Dendritic cell treated with granulocyte-macrophage colony-stimulating factor and Interleukin-4, amounts not matched to agents 40 ng/mL and 50 ng/mL, for 4 days (primary cell): ENCODE measurements around the gene DPP10.

Experiments
- H3K27ac Mint-ChIP-seq: one replicate; pipeline ENCODE4 v1.8.0; 2022; ENCODE audit warnings: mild to moderate bottlenecking, mixed read lengths
- H3K27me3 Mint-ChIP-seq: one replicate; pipeline ENCODE4 v1.8.0; 2022; ENCODE audit warnings: mild to moderate bottlenecking, mixed read lengths
- H3K36me3 Mint-ChIP-seq: one replicate; pipeline ENCODE4 v1.8.0; 2022; ENCODE audit warnings: low read depth, mixed read lengths
- H3K4me1 Mint-ChIP-seq: one replicate; pipeline ENCODE4 v1.8.0; 2022; ENCODE audit warnings: low read depth, mixed read lengths
- H3K4me3 Mint-ChIP-seq: one replicate; pipeline ENCODE4 v1.8.0; 2022; ENCODE audit warnings: mild to moderate bottlenecking, moderate library complexity, mixed read lengths
- H3K9me3 Mint-ChIP-seq: one replicate; pipeline ENCODE4 v1.8.0; 2022; ENCODE audit warnings: mixed read lengths
- intact Hi-C: fragments of 100-400 bp; cut with micrococcal nuclease; formaldehyde crosslinking; loops from one replicate; pipeline ENCODE4 v1.15.0; 2022

Gene DPP10

GRCh38 chr2:115481842-115482241 is 1039.4 kb downstream of the DPP10 start:
- Mint-ChIP-seq H3K36me3 (no peaks in the 10 kb centered on the region), H3K4me1 (no peaks in the 10 kb centered on the region), H3K27ac (no peak overlapping the region), H3K27me3 (no peaks in the 10 kb centered on the region), H3K9me3 (peaks cover 20% of the 10 kb centered on the region), H3K4me3 (no peak overlapping the region)
- intact Hi-C loops = no loop called here

- H3K36me3 Mint-ChIP-seq = no peaks in the 10 kb centered on the region
- no peaks in the 10 kb centered on the region for H3K4me1 Mint-ChIP-seq
- intact Hi-C loops = no loop called here
- H3K27me3 Mint-ChIP-seq = no peaks in the 10 kb centered on the region
- H3K27ac Mint-ChIP-seq = no peak overlapping the region
- no peak overlapping the region for H3K4me3 Mint-ChIP-seq
- peaks cover 13% of the 10 kb centered on the region for H3K9me3 Mint-ChIP-seq
These were observed 1041.2 kb downstream of the DPP10 start for GRCh38 chr2:115483666-115484065.

GRCh38 chr2:115484486-115484885 is 1042.0 kb downstream of the DPP10 start:
- H3K36me3 Mint-ChIP-seq = no peaks in the 10 kb centered on the region
- peaks cover 13% of the 10 kb centered on the region for H3K9me3 Mint-ChIP-seq
- intact Hi-C loops = no loop called here
- H3K4me1 Mint-ChIP-seq = no peaks in the 10 kb centered on the region
- no peak overlapping the region for H3K4me3 Mint-ChIP-seq
- no peak overlapping the region for H3K27ac Mint-ChIP-seq
- H3K27me3 Mint-ChIP-seq = no peaks in the 10 kb centered on the region

GRCh38 chr2:115484983-115485382 is 1042.5 kb downstream of the DPP10 start:
- no peak overlapping the region for H3K27ac Mint-ChIP-seq
- H3K36me3 Mint-ChIP-seq = no peaks in the 10 kb centered on the region
- no peak overlapping the region for H3K4me3 Mint-ChIP-seq
- peaks cover 13% of the 10 kb centered on the region for H3K9me3 Mint-ChIP-seq
- no peaks in the 10 kb centered on the region for H3K27me3 Mint-ChIP-seq
- H3K4me1 Mint-ChIP-seq = no peaks in the 10 kb centered on the region
- intact Hi-C loops = no loop called here

- H3K4me3 Mint-ChIP-seq = no peak overlapping the region
- H3K36me3 Mint-ChIP-seq = no peaks in the 10 kb centered on the region
- H3K4me1 Mint-ChIP-seq = no peaks in the 10 kb centered on the region
- H3K9me3 Mint-ChIP-seq = peaks cover 11% of the 10 kb centered on the region
- intact Hi-C loops = no loop called here
- H3K27ac Mint-ChIP-seq = no peak overlapping the region
- H3K27me3 Mint-ChIP-seq = no peaks in the 10 kb centered on the region
These were observed 1048.8 kb downstream of the DPP10 start for GRCh38 chr2:115491186-115491793.

- intact Hi-C loops = no loop called here
- Mint-ChIP-seq H3K27ac (no peak overlapping the region), H3K4me1 (no peaks in the 10 kb centered on the region), H3K9me3 (peaks cover 9% of the 10 kb centered on the region), H3K36me3 (no peaks in the 10 kb centered on the region), H3K27me3 (no peaks in the 10 kb centered on the region), H3K4me3 (no peak overlapping the region)
These were observed 1062.9 kb downstream of the DPP10 start for GRCh38 chr2:115505331-115505730.

GRCh38 chr2:115520727-115521126 is 1078.3 kb downstream of the DPP10 start:
- no peaks in the 10 kb centered on the region for H3K36me3 Mint-ChIP-seq
- no peaks in the 10 kb centered on the region for H3K4me1 Mint-ChIP-seq
- peaks cover 30% of the 10 kb centered on the region for H3K9me3 Mint-ChIP-seq
- H3K27me3 Mint-ChIP-seq = no peaks in the 10 kb centered on the region
- H3K4me3 Mint-ChIP-seq = no peak overlapping the region
- intact Hi-C loops = no loop called here
- no peak overlapping the region for H3K27ac Mint-ChIP-seq

- no peaks in the 10 kb centered on the region for H3K4me1 Mint-ChIP-seq
- no peak overlapping the region for H3K4me3 Mint-ChIP-seq
- intact Hi-C loops = no loop called here
- H3K36me3 Mint-ChIP-seq = no peaks in the 10 kb centered on the region
- no peaks in the 10 kb centered on the region for H3K27me3 Mint-ChIP-seq
- H3K27ac Mint-ChIP-seq = no peak overlapping the region
- peaks cover 22% of the 10 kb centered on the region for H3K9me3 Mint-ChIP-seq
These were observed 1082.0 kb downstream of the DPP10 start for GRCh38 chr2:115524452-115524851.

GRCh38 chr2:115529627-115530026 is 1087.2 kb downstream of the DPP10 start:
- intact Hi-C loops = no loop called here

GRCh38 chr2:115533081-115533480 is 1090.6 kb downstream of the DPP10 start:
- Mint-ChIP-seq H3K36me3 (no peaks in the 10 kb centered on the region), H3K27ac (no peak overlapping the region), H3K4me1 (no peaks in the 10 kb centered on the region), H3K4me3 (no peak overlapping the region), H3K27me3 (no peaks in the 10 kb centered on the region), H3K9me3 (no peaks in the 10 kb centered on the region)
- intact Hi-C loops = no loop called here

More at GRCh38 chr2:115529627-115530026, 1087.2 kb downstream of the DPP10 start:
- no peak overlapping the region for H3K4me3 Mint-ChIP-seq
- no peaks in the 10 kb centered on the region for H3K27me3 Mint-ChIP-seq
- no peaks in the 10 kb centered on the region for H3K36me3 Mint-ChIP-seq
- H3K9me3 Mint-ChIP-seq = no peaks in the 10 kb centered on the region
- no peak overlapping the region for H3K27ac Mint-ChIP-seq
- H3K4me1 Mint-ChIP-seq = no peaks in the 10 kb centered on the region

GRCh38 chr2:115541814-115542213 is 1099.4 kb downstream of the DPP10 start:
- Mint-ChIP-seq H3K27ac (no peak overlapping the region), H3K27me3 (no peaks in the 10 kb centered on the region), H3K4me3 (no peak overlapping the region), H3K9me3 (no peaks in the 10 kb centered on the region), H3K36me3 (no peaks in the 10 kb centered on the region), H3K4me1 (no peaks in the 10 kb centered on the region)
- intact Hi-C loops = no loop called here

- Mint-ChIP-seq H3K4me1 (no peaks in the 10 kb centered on the region), H3K27ac (no peak overlapping the region), H3K36me3 (no peaks in the 10 kb centered on the region), H3K9me3 (no peaks in the 10 kb centered on the region), H3K4me3 (no peak overlapping the region), H3K27me3 (no peaks in the 10 kb centered on the region)
- intact Hi-C loops = no loop called here
These were observed 1099.9 kb downstream of the DPP10 start for GRCh38 chr2:115542331-115542730.

GRCh38 chr2:115543024-115543423 is 1100.6 kb downstream of the DPP10 start:
- intact Hi-C loops = no loop called here
- H3K27ac Mint-ChIP-seq = no peak overlapping the region
- H3K4me1 Mint-ChIP-seq = no peaks in the 10 kb centered on the region
- H3K27me3 Mint-ChIP-seq = no peaks in the 10 kb centered on the region
- no peaks in the 10 kb centered on the region for H3K36me3 Mint-ChIP-seq
- no peak overlapping the region for H3K4me3 Mint-ChIP-seq
- H3K9me3 Mint-ChIP-seq = no peaks in the 10 kb centered on the region

- intact Hi-C loops = no loop called here
- Mint-ChIP-seq H3K36me3 (no peaks in the 10 kb centered on the region), H3K4me3 (no peak overlapping the region), H3K27me3 (no peaks in the 10 kb centered on the region), H3K4me1 (no peaks in the 10 kb centered on the region), H3K9me3 (no peaks in the 10 kb centered on the region), H3K27ac (no peak overlapping the region)
These were observed 1101.0 kb downstream of the DPP10 start for GRCh38 chr2:115543461-115543860.

- Mint-ChIP-seq H3K4me3 (no peak overlapping the region), H3K36me3 (no peaks in the 10 kb centered on the region), H3K4me1 (no peaks in the 10 kb centered on the region), H3K27ac (no peak overlapping the region), H3K9me3 (peaks cover 17% of the 10 kb centered on the region), H3K27me3 (no peaks in the 10 kb centered on the region)
- intact Hi-C loops = no loop called here
These were observed 1107.2 kb downstream of the DPP10 start for GRCh38 chr2:115549611-115550130.
